Heart right ventricle (tissue), 16 donors: ENCODE measurements around the gene GRM8. TPM values are rescaled to one million over a fixed set of nuclear protein-coding genes. Genes with fewer than 3 reads are reported as not detected.

Experiments
- ATAC-seq, 8 donors: fragments of 200-7000 bp; cut with Tn5 transposase; one replicate each; pipeline ENCODE4 v1.9.1; 2020; ENCODE audit warnings: mild to moderate bottlenecking in 8 of 8, moderate library complexity in 8 of 8, moderate number of reproducible peaks in 1 of 8
- DNase-seq, 2 donors: peaks; one replicate each; pipeline ENCODE4 v3.0.0-alpha.2; 2020
- H3K27ac ChIP-seq, 10 donors: fragments of 200-600 bp; sonication (generic) in 2 of 10; one replicate each; pipeline versions ENCODE4 v1.5.0 to v1.8.0; 2020 to 2022; ENCODE audit warnings: mild to moderate bottlenecking in 3 of 10
- H3K27me3 ChIP-seq, 7 donors: fragments of 200-600 bp; one replicate each; pipeline ENCODE4 v1.8.0; 2021 to 2022; ENCODE audit warnings: mild to moderate bottlenecking in 2 of 7
- H3K36me3 ChIP-seq, 9 donors: fragments of 200-600 bp; sonication (generic) in 1 of 9; one replicate each; pipeline versions ENCODE4 v1.5.0 to v1.8.0; 2020 to 2022; ENCODE audit warnings: mild to moderate bottlenecking in 2 of 9
- H3K4me1 ChIP-seq, 9 donors: fragments of 200-600 bp; sonication (generic) in 1 of 9; one replicate each; pipeline versions ENCODE4 v1.5.0 to v1.8.0; 2020 to 2022; ENCODE audit warnings: mild to moderate bottlenecking in 4 of 9
- H3K4me3 ChIP-seq, 10 donors: fragments of 200-600 bp; sonication (generic) in 2 of 10; one replicate each; pipeline versions ENCODE4 v1.5.0 to v1.8.0; 2020 to 2022; ENCODE audit warnings: mild to moderate bottlenecking in 7 of 10, moderate library complexity in 2 of 10
- H3K9me3 ChIP-seq, 11 donors: fragments of 200-600 bp in 10 of 11; sonication (generic) in 2 of 11; one replicate each; pipeline versions ENCODE4 v1.5.0 to v1.8.0; 2013 to 2022; ENCODE audit warnings: mild to moderate bottlenecking in 2 of 11, control low read depth in 1 of 11, moderate library complexity in 1 of 11
- CTCF ChIP-seq, 9 donors: fragments of 200-600 bp; sonication (generic) in 2 of 9; IDR thresholded peaks; one replicate each; pipeline versions ENCODE4 v1.5.0 to v1.8.0; 2021 to 2022; ENCODE audit warnings: antibody characterized with exemption in 9 of 9, mild to moderate bottlenecking in 5 of 9, moderate library complexity in 1 of 9
- WGBS, 2 donors: extraction: QIAGEN DNeasy Blood & Tissue Kit; methylation state at CpG; one replicate each; pipeline ENCODE4 v1.1.7; 2013; ENCODE audit warnings: inconsistent platforms in 1 of 2; 5-methylcytosine and 5-hydroxymethylcytosine counted together
- intact Hi-C, 10 donors: fragments of 100-400 bp; cut with DNase I; formaldehyde crosslinking; loops; one replicate each; pipeline versions ENCODE4 v1.11.1 to v1.14.2; 2022
- polyA plus RNA-seq, 2 donors: library from polyadenylated mRNA; stranded (reverse); fragments of 200-250 nt; gene quantifications; one replicate each; pipeline ENCODE4 v1.2.3, GENCODE V29; 2013
- total RNA-seq, 10 donors: library from RNA; stranded (reverse); fragmentation: NEBNext Ultra II Directional in 3 of 10; extraction: Animal tissue kit (Norgen Biotek cat#: 25700) in 3 of 10; gene quantifications; one replicate each; pipeline versions ENCODE4 v1.2.1 to v1.2.4, GENCODE V29; 2021 to 2023
- donor health status: Arrhythmogenic right ventricular cardiomyopathy.
- donor health status: ischemic (EF 13 %, LVEDD 7.1; RV severe dilation, severe dysfunction).
- donor health status: healthy with polysubstance abuse.
- donor health status: DM: no; HTN: yes; CAD: no.
- donor health status: DM: no; HTN: no; CAD: no.
- donor health status: ischemic (EF 25% LVEDD 6.9; RV normal size, moderate dysfunction).
- donor health status: ischemic (EF 25% LVEDD 5.7; RV mildly dilated, moderate dysfunction).
- donor health status: healthy.
- donor health status: DM: yes; HTN: yes; CAD: no.
- donor health status: Ischemic cardiomyopathy.
- donor health status: ischemic (EF 35%, LVEDD 5.7; RV mildly dilated, moderate dysfunction).
- donor health status: nonischemic (EF 11% LVEDD 7.7; RV severe dilation, severe dysfunction).
- donor health status: DM: yes; HTN: yes; CAD: no.
- donor health status: PGD.
- donor health status: ischemic (EF 29% LVEDD 5.4; RV normal size, mild dysfunction).
- donor health status: nonischemic (EF 23%, LVEDD 6.1; RV moderate dilation, normal function).

The GRM8 gene
- total and polyA plus RNA-seq, 12 donors, result 0.13 to 0.68 (median 0.34) TPM; not detected in 5

GRCh38 chr7:127091620-127092019 lies 161.1 kb downstream of the GRM8 start:
- TF ChIP-seq CTCF (IDR thresholded peaks at IDR 0.05), result no peak
- no peaks in the 10 kb centered on the region for H3K4me1 ChIP-seq
- H3K27ac ChIP-seq, result no peak overlapping the region
- WGBS, 2 donors, result 94% methylated on average over 18 of the region's 18 CpGs
- intact Hi-C loops, result no loop called here
- DNase-seq (no peak), ATAC-seq (no peak)
- no peaks in the 10 kb centered on the region for H3K27me3 ChIP-seq
- H3K4me3 ChIP-seq, result no peak overlapping the region
- H3K9me3 ChIP-seq, result no peaks in the 10 kb centered on the region
- H3K36me3 ChIP-seq, result no peaks in the 10 kb centered on the region

GRCh38 chr7:127089146-127089545 lies 163.6 kb downstream of the GRM8 start:
- peaks cover 0 to 9% (median 0%) of the 10 kb centered on the region in 11 donors for H3K9me3 ChIP-seq
- ATAC-seq, result no peak
- no peak overlapping the region for H3K4me3 ChIP-seq
- no peak overlapping the region for H3K27ac ChIP-seq
- intact Hi-C loops, result no loop called here
- no peaks in the 10 kb centered on the region for H3K27me3 ChIP-seq
- no peak for TF ChIP-seq CTCF (IDR thresholded peaks at IDR 0.05)
- no peaks in the 10 kb centered on the region for H3K36me3 ChIP-seq
- WGBS, 2 donors, result 55 to 64% methylated on average over 1 of the region's 1 CpG
- H3K4me1 ChIP-seq, result no peaks in the 10 kb centered on the region
- DNase-seq, result no peak

- H3K27ac ChIP-seq, result no peak overlapping the region
- H3K36me3 ChIP-seq, result no peaks in the 10 kb centered on the region
- DNase-seq (no peak), ATAC-seq (no peak)
- no peaks in the 10 kb centered on the region for H3K4me1 ChIP-seq
- H3K4me3 ChIP-seq, result no peak overlapping the region
- no peak for TF ChIP-seq CTCF (IDR thresholded peaks at IDR 0.05)
- H3K9me3 ChIP-seq, result peaks cover 0 to 9% (median 0%) of the 10 kb centered on the region in 11 donors
- 60 to 66% methylated on average over 3 of the region's 3 CpGs for WGBS, 2 donors
- intact Hi-C loops, result no loop called here
- H3K27me3 ChIP-seq, result peaks cover 0 to 5% (median 0%) of the 10 kb centered on the region in 7 donors
These were observed 171.2 kb downstream of the GRM8 start for GRCh38 chr7:127081539-127081938.

GRCh38 chr7:127080576-127080975 lies 172.2 kb downstream of the GRM8 start:
- Histone ChIP-seq H3K27ac (no peak overlapping the region), H3K27me3 (peaks cover 0 to 5% (median 0%) of the 10 kb centered on the region in 7 donors), H3K4me1 (no peaks in the 10 kb centered on the region), H3K4me3 (no peak overlapping the region), H3K36me3 (no peaks in the 10 kb centered on the region), H3K9me3 (peaks cover 0 to 9% (median 0%) of the 10 kb centered on the region in 11 donors)
- no peak for TF ChIP-seq CTCF (IDR thresholded peaks at IDR 0.05)
- DNase-seq (no peak), ATAC-seq (no peak)
- intact Hi-C loops, result no loop called here
- WGBS, 2 donors, result 33 to 51% methylated on average over 2 of the region's 2 CpGs
